B cell (primary cell): Measurements from ENCODE around the gene KCNT1. TPM values are rescaled to one million over a fixed set of nuclear protein-coding genes. Genes with fewer than 3 reads are reported as not detected.

Experiments
- ATAC-seq: fragments of 200-7000 bp; cut with Tn5 transposase; one replicate; pipeline ENCODE4 v1.10.0; 2021; ENCODE audit warnings: low read depth, mild to moderate bottlenecking, moderate number of reproducible peaks, moderate library complexity
- CTCF ChIA-PET: fragments of 350-600 bp; sonication (Branson Sonifier 250); formaldehyde crosslinking; loops from one replicate; lab custom pipeline; 2021; ENCODE audit warnings: antibody characterized with exemption, inconsistent platforms; lab: Charles Lee
- POLR2A ChIA-PET: fragments of 350-600 bp; sonication (Branson Sonifier 250); formaldehyde crosslinking; loops from one replicate; lab custom pipeline; 2021; ENCODE audit warnings: antibody characterized with exemption; lab: Charles Lee
- DNase-seq: peaks from one replicate; pipeline ENCODE4 v3.0.0; 2013
- H2AFZ ChIP-seq: 2 replicates; pipeline ENCODE4 v1.6.1; 2012; ENCODE audit warnings: mild to moderate bottlenecking, low read depth, low read length; ENCODE audit not compliant: insufficient read depth, poor library complexity, severe bottlenecking
- H3K27ac ChIP-seq, 2 donors: 1 replicate in 1 of 2; 2 replicates in 1 of 2; pipeline ENCODE4 v1.5.1; 2012 to 2013; ENCODE audit warnings: low read length in 2 of 2, mild to moderate bottlenecking in 2 of 2, moderate library complexity in 1 of 2
- H3K27me3 ChIP-seq, 4 experiments: fragments of 200-600 bp in 1 of 4; sonication (generic) in 1 of 4; replicated peaks in 1 of 4; 1 replicate in 2 of 4; 2 replicates in 2 of 4; pipeline versions ENCODE4 v1.6.1 to v1.7.0; 2013 to 2016; ENCODE audit warnings: low read length in 3 of 4, mild to moderate bottlenecking in 2 of 4, mixed read lengths in 1 of 4, moderate library complexity in 1 of 4; ENCODE audit not compliant: insufficient read depth in 4 of 4, control insufficient read depth in 3 of 4; ENCODE audit errors: control extremely low read depth in 1 of 4
- H3K36me3 ChIP-seq, 2 experiments: replicated peaks in 1 of 2; 1 replicate in 1 of 2; 2 replicates in 1 of 2; pipeline versions ENCODE4 v1.6.1 to v1.7.1; 2013; ENCODE audit warnings: low read length in 1 of 2; ENCODE audit not compliant: insufficient read depth in 2 of 2, control insufficient read depth in 1 of 2; ENCODE audit errors: control extremely low read depth in 1 of 2, extremely low read depth in 1 of 2
- H3K4me1 ChIP-seq, 2 donors: fragments of 200-600 bp in 1 of 2; sonication (generic) in 1 of 2; 1 replicate in 1 of 2; 2 replicates in 1 of 2; pipeline versions ENCODE4 v1.5.1 to v1.6.1; 2013 to 2017; ENCODE audit warnings: low read length in 2 of 2; ENCODE audit not compliant: control insufficient read depth in 2 of 2, insufficient read depth in 2 of 2
- H3K4me2 ChIP-seq: replicated peaks from 2 replicates; pipeline ENCODE3; 2012; ENCODE audit warnings: mild to moderate bottlenecking, low read depth, low read length; ENCODE audit not compliant: poor library complexity, severe bottlenecking
- H3K4me3 ChIP-seq, 5 experiments: fragments of 200-600 bp in 1 of 5; sonication (generic) in 1 of 5; 1 replicate in 3 of 5; 2 replicates in 2 of 5; pipeline versions ENCODE4 v1.5.1 to v1.7.0; 2011 to 2016; ENCODE audit warnings: low read length in 4 of 5, mild to moderate bottlenecking in 4 of 5, low read depth in 2 of 5, control low read depth in 1 of 5, moderate library complexity in 1 of 5; ENCODE audit not compliant: insufficient read depth in 1 of 5; ENCODE audit errors: control extremely low read depth in 1 of 5, extremely low read depth in 1 of 5
- H3K79me2 ChIP-seq: fragments of 200-600 bp; sonication (generic); one replicate; pipeline ENCODE4 v1.6.0; 2016; ENCODE audit warnings: low read length; ENCODE audit not compliant: control insufficient read depth, insufficient read depth
- H3K9ac ChIP-seq: fragments of 200-600 bp; sonication (generic); 2 replicates; pipeline ENCODE4 v1.6.1; 2017; ENCODE audit warnings: mild to moderate bottlenecking, low read length, moderate library complexity
- H3K9me3 ChIP-seq, 3 donors: one replicate each; pipeline versions ENCODE4 v1.6.1 to v1.7.1; 2013; ENCODE audit warnings: low read length in 2 of 3; ENCODE audit not compliant: control insufficient read depth in 2 of 3, insufficient read depth in 1 of 3; ENCODE audit errors: control extremely low read depth in 1 of 3
- H4K20me1 ChIP-seq: 2 replicates; pipeline ENCODE4 v1.6.0; 2012; ENCODE audit warnings: mild to moderate bottlenecking, low read length; ENCODE audit not compliant: insufficient read depth, control insufficient read depth, poor library complexity, severe bottlenecking
- H3K27ac Mint-ChIP-seq: one replicate; pipeline ENCODE4 v1.8.0; 2021; ENCODE audit warnings: mixed read lengths
- H3K27me3 Mint-ChIP-seq: one replicate; pipeline ENCODE4 v1.8.0; 2021; ENCODE audit warnings: mixed read lengths
- H3K4me1 Mint-ChIP-seq: one replicate; pipeline ENCODE4 v1.8.0; 2021; ENCODE audit warnings: mixed read lengths
- H3K4me3 Mint-ChIP-seq: one replicate; pipeline ENCODE4 v1.8.0; 2021; ENCODE audit warnings: mixed read lengths
- H3K9me3 Mint-ChIP-seq: one replicate; pipeline ENCODE4 v1.8.0; 2022; ENCODE audit warnings: mixed read lengths; ENCODE audit not compliant: insufficient read depth
- CTCF ChIP-seq: fragments of 200-600 bp; IDR thresholded peaks from one replicate; pipeline ENCODE4 v1.8.0; 2022; ENCODE audit warnings: antibody characterized with exemption, mild to moderate bottlenecking
- EZH2 ChIP-seq: IDR thresholded peaks from 2 replicates; pipeline ENCODE4 v1.6.1; 2012; ENCODE audit warnings: borderline replicate concordance, low read depth, mild to moderate bottlenecking, moderate library complexity, low read length; ENCODE audit not compliant: insufficient read depth, poor library complexity, severe bottlenecking
- WGBS: methylation state at CpG from one replicate; pipeline ENCODE4 v1.1.5; 2013; ENCODE audit warnings: missing lambda C conversion rate; ENCODE audit not compliant: insufficient coverage; 5-methylcytosine and 5-hydroxymethylcytosine counted together
- intact Hi-C: fragments of 100-400 bp; cut with micrococcal nuclease; formaldehyde crosslinking; loops from one replicate; pipeline ENCODE4 v1.10.0; 2022
- polyA plus RNA-seq: library from polyadenylated mRNA; depleted of rRNA; stranded (reverse); fragments of >200 nt; gene quantifications from 2 replicates; pipeline ENCODE4 v1.2.3, GENCODE V29; 2012
- total RNA-seq, 2 donors: library from RNA; stranded (reverse); fragments of 120-200 nt in 1 of 2; gene quantifications; 1 replicate in 1 of 2; 2 replicates in 1 of 2; pipeline versions ENCODE4 v1.2.3 to v1.2.4, GENCODE V29; 2013 to 2022

KCNT1 gene
- total and polyA plus RNA-seq, 2 donors (not counting 1 experiment from before 2014, with no cell fraction given) = not detected

GRCh38 chr9:135676891-135677290 lies 25.1 kb upstream of the KCNT1 start:
- H3K27me3 Mint-ChIP-seq = peaks cover 3% of the 10 kb centered on the region
- ChIA-PET POLR2A (no interaction called here), CTCF (no interaction called here)
- H2AFZ ChIP-seq = no peak overlapping the region
- no peak overlapping the region for H3K4me2 ChIP-seq
- 90% methylated on average over 12 of the region's 13 CpGs for WGBS
- DNase-seq = no peak
- H3K4me3 Mint-ChIP-seq = no peak overlapping the region
- no peak overlapping the region for H3K4me3 ChIP-seq
- ATAC-seq = no peak
- no peak overlapping the region for H3K9ac ChIP-seq
- no peaks in the 10 kb centered on the region for H3K4me1 ChIP-seq
- no peaks in the 10 kb centered on the region for H3K4me1 Mint-ChIP-seq
- intact Hi-C loops = no loop called here
- H4K20me1 ChIP-seq = no peaks in the 10 kb centered on the region
- no peaks in the 10 kb centered on the region for H3K9me3 Mint-ChIP-seq
- no peak overlapping the region for H3K27ac ChIP-seq
- no peak overlapping the region for H3K27ac Mint-ChIP-seq
- no peak for TF ChIP-seq CTCF
- no peak for TF ChIP-seq EZH2
- no peaks in the 10 kb centered on the region for H3K79me2 ChIP-seq
- H3K27me3 ChIP-seq = no peaks in the 10 kb centered on the region
- H3K36me3 ChIP-seq = no peaks in the 10 kb centered on the region
- peaks cover 0 to 4% (median 0%) of the 10 kb centered on the region in 3 donors for H3K9me3 ChIP-seq

GRCh38 chr9:135677641-135678168 lies 24.3 kb upstream of the KCNT1 start:
- TF ChIP-seq EZH2 = no peak
- no peak for TF ChIP-seq CTCF

More at GRCh38 chr9:135677641-135678168, 24.3 kb upstream of the KCNT1 start:
- Histone ChIP-seq H3K27me3 (no peaks in the 10 kb centered on the region), H3K9me3 (peaks cover 0 to 4% (median 0%) of the 10 kb centered on the region in 3 donors), H3K79me2 (no peaks in the 10 kb centered on the region), H3K4me3 (no peak overlapping the region), H2AFZ (no peak overlapping the region), H3K4me2 (no peak overlapping the region), H3K9ac (no peak overlapping the region), H3K4me1 (no peaks in the 10 kb centered on the region), H3K36me3 (no peaks in the 10 kb centered on the region), H3K27ac (no peak overlapping the region), H4K20me1 (no peaks in the 10 kb centered on the region)
- peaks cover under 1% of the 10 kb centered on the region for H3K27me3 Mint-ChIP-seq
- WGBS = 88% methylated on average over 22 of the region's 22 CpGs
- ChIA-PET CTCF (no interaction called here), POLR2A (no interaction called here)
- no peaks in the 10 kb centered on the region for H3K9me3 Mint-ChIP-seq
- DNase-seq = no peak
- H3K4me3 Mint-ChIP-seq = no peak overlapping the region
- H3K27ac Mint-ChIP-seq = no peak overlapping the region
- ATAC-seq = no peak
- H3K4me1 Mint-ChIP-seq = no peaks in the 10 kb centered on the region
- intact Hi-C loops = no loop called here
